ENCODE measurements around the gene ACACB. TPM values are rescaled to one million over a fixed set of nuclear protein-coding genes. Genes with fewer than 3 reads are reported as not detected.

Gene ACACB
- total RNA-seq, 1 donor from 2014 or later: 3.4 TPM

- no peak for DNase-seq
These were observed 58.1 kb downstream of the ACACB start for GRCh38 chr12:109174468-109174867.

GRCh38 chr12:109178532-109178931, 62.1 kb downstream of the ACACB start:
- DNase-seq: no peak

GRCh38 chr12:109179927-109180326, 63.5 kb downstream of the ACACB start:
- no peak for DNase-seq

GRCh38 chr12:109182041-109182839, 65.9 kb downstream of the ACACB start:
- DNase-seq: no peak

GRCh38 chr12:109185441-109185840, 69.1 kb downstream of the ACACB start:
- DNase-seq: no peak

GRCh38 chr12:109186993-109187653, 70.7 kb downstream of the ACACB start:
- DNase-seq: no peak

GRCh38 chr12:109188108-109188712, 71.8 kb downstream of the ACACB start:
- no peak for DNase-seq

GRCh38 chr12:109189291-109189690, 72.9 kb downstream of the ACACB start:
- DNase-seq: no peak

GRCh38 chr12:109191621-109192250, 75.3 kb downstream of the ACACB start:
- no peak for DNase-seq

- no peak for DNase-seq
These were observed 76.0 kb downstream of the ACACB start for GRCh38 chr12:109192358-109192757.

GRCh38 chr12:109193896-109194295, 77.5 kb downstream of the ACACB start:
- DNase-seq: no peak

- DNase-seq: no peak
These were observed 79.9 kb downstream of the ACACB start for GRCh38 chr12:109196332-109196731.

- DNase-seq: no peak
These were observed 80.9 kb downstream of the ACACB start for GRCh38 chr12:109197327-109197726.

GRCh38 chr12:109199324-109199723, 82.9 kb downstream of the ACACB start:
- DNase-seq: no peak

GRCh38 chr12:109200825-109201495, 84.6 kb downstream of the ACACB start:
- no peak for DNase-seq

GRCh38 chr12:109201496-109201885, 85.1 kb downstream of the ACACB start:
- DNase-seq: no peak

- DNase-seq: no peak
These were observed 86.4 kb downstream of the ACACB start for GRCh38 chr12:109202770-109203169.

GRCh38 chr12:109203480-109203879, 87.1 kb downstream of the ACACB start:
- no peak for DNase-seq

- DNase-seq: no peak
These were observed 92.7 kb downstream of the ACACB start for GRCh38 chr12:109209082-109209481.

GRCh38 chr12:109212460-109213115, 96.2 kb downstream of the ACACB start:
- DNase-seq: no peak

- DNase-seq: no peak
These were observed 97.7 kb downstream of the ACACB start for GRCh38 chr12:109214131-109214530.

GRCh38 chr12:109218996-109219395, 102.6 kb downstream of the ACACB start:
- DNase-seq: no peak

Measured in occipital lobe (tissue), 2 donors.